Endothelial cell of umbilical vein (primary cell): ENCODE data around the gene ZBTB40. TPM values are rescaled to one million over a fixed set of nuclear protein-coding genes. Genes with fewer than 3 reads are reported as not detected.

Experiments used
- BruUV-seq: library from RNA; stranded (reverse); fragments of 400-500 nt; replicated peaks from 2 replicates; lab custom pipeline; 2021; lab: Mats Ljungman, UMichigan
- CTCF ChIA-PET: fragments of 300-600, 350-600 bp; sonication (Branson Sonifier 250); formaldehyde crosslinking; loops from one replicate; lab custom pipeline; 2021; ENCODE audit warnings: antibody characterized with exemption, inconsistent platforms; lab: Charles Lee
- POLR2A ChIA-PET: fragments of 300-600, 350-600 bp; sonication (Branson Sonifier 250); formaldehyde crosslinking; loops from one replicate; lab custom pipeline; 2021; ENCODE audit warnings: antibody characterized with exemption, inconsistent platforms; lab: Charles Lee
- DNase-seq: peaks from one replicate; pipeline ENCODE4 v3.0.0-alpha.2; 2011; ENCODE audit warnings: low read depth, low spot score
- FAIRE-seq: peaks from 2 replicates; lab custom pipeline; 2011; peaks lifted over from hg19 to GRCh38; lab: Jason Lieb, UNC
- H2AFZ ChIP-seq: 2 replicates; pipeline ENCODE4 v1.6.0; 2012; ENCODE audit warnings: low read depth, low read length, control low read depth, inconsistent platforms
- H3K27ac ChIP-seq: 2 replicates; pipeline ENCODE4 v1.5.1; 2011; ENCODE audit warnings: low read depth, mild to moderate bottlenecking, control low read depth, low read length, moderate library complexity; ENCODE audit not compliant: insufficient read depth
- H3K27me3 ChIP-seq, 2 experiments: 2 replicates each; pipeline versions ENCODE4 v1.6.0 to v1.6.1; 2011; ENCODE audit warnings: low read length in 2 of 2, mixed read lengths in 1 of 2; ENCODE audit not compliant: control insufficient read depth in 2 of 2, insufficient read depth in 2 of 2
- H3K36me3 ChIP-seq, 2 experiments: 2 replicates in 1 of 2; 3 replicates in 1 of 2; pipeline ENCODE4 v1.5.1; 2011; ENCODE audit warnings: low read length in 2 of 2, mild to moderate bottlenecking in 1 of 2, moderate library complexity in 1 of 2; ENCODE audit not compliant: control insufficient read depth in 2 of 2, insufficient read depth in 2 of 2; ENCODE audit errors: extremely low read depth in 1 of 2
- H3K4me1 ChIP-seq: 3 replicates; pipeline ENCODE4 v1.5.1; 2011; ENCODE audit warnings: mild to moderate bottlenecking, low read length; ENCODE audit not compliant: control insufficient read depth, insufficient read depth; ENCODE audit errors: extremely low read depth
- H3K4me2 ChIP-seq: 2 replicates; pipeline ENCODE4 v1.6.1; 2011; ENCODE audit warnings: low read length, control low read depth, mixed read lengths; ENCODE audit not compliant: insufficient read depth
- H3K4me3 ChIP-seq, 3 experiments: fragments of 200-600 bp in 1 of 3; sonication (generic), shearing (Covaris generic) in 1 of 3; replicated peaks in 1 of 3; 2 replicates each; pipeline ENCODE4 v1.5.1; 2011 to 2016; ENCODE audit warnings: control low read depth in 3 of 3, low read length in 3 of 3, mild to moderate bottlenecking in 2 of 3, inconsistent platforms in 1 of 3, low read depth in 1 of 3, moderate library complexity in 1 of 3; ENCODE audit not compliant: insufficient read depth in 1 of 3
- H3K79me2 ChIP-seq: 2 replicates; pipeline ENCODE4 v1.6.0; 2012; ENCODE audit warnings: low read length, inconsistent platforms; ENCODE audit not compliant: control insufficient read depth, insufficient read depth
- H3K9ac ChIP-seq: replicated peaks from 2 replicates; pipeline ENCODE3; 2011; ENCODE audit warnings: low read length, control low read depth; ENCODE audit not compliant: insufficient read depth; ENCODE audit errors: extremely low read depth
- H3K9me1 ChIP-seq: replicated peaks from 3 replicates; pipeline ENCODE4 v1.6.0; 2011; ENCODE audit warnings: mild to moderate bottlenecking, low read length; ENCODE audit not compliant: control insufficient read depth, insufficient read depth; ENCODE audit errors: extremely low read depth
- H3K9me3 ChIP-seq: replicated peaks from 2 replicates; pipeline ENCODE4 v1.5.1; 2012; ENCODE audit warnings: low read length, inconsistent platforms; ENCODE audit not compliant: control insufficient read depth, insufficient read depth
- H4K20me1 ChIP-seq: replicated peaks from 2 replicates; pipeline ENCODE3; 2011; ENCODE audit warnings: mild to moderate bottlenecking, low read length; ENCODE audit not compliant: control insufficient read depth, insufficient read depth; ENCODE audit errors: extremely low read depth
- CTCF ChIP-seq, 2 donors: IDR thresholded peaks; 1 replicate in 1 of 2; 2 replicates in 1 of 2; pipeline ENCODE4 v1.5.1; 2011; ENCODE audit warnings: low read length in 2 of 2, mild to moderate bottlenecking in 2 of 2, moderate library complexity in 2 of 2, control low read depth in 1 of 2, inconsistent platforms in 1 of 2, low read depth in 1 of 2; ENCODE audit not compliant: insufficient read depth in 1 of 2; ENCODE audit errors: extremely low read depth in 1 of 2
- EZH2 ChIP-seq: IDR thresholded peaks from 2 replicates; pipeline ENCODE4 v1.6.1; 2012; ENCODE audit warnings: borderline replicate concordance, low read depth, mild to moderate bottlenecking, moderate library complexity, low read length, inconsistent platforms; ENCODE audit not compliant: severe bottlenecking
- FOS ChIP-seq: IDR thresholded peaks from 2 replicates; pipeline ENCODE4 v1.6.1; 2011; ENCODE audit warnings: mild to moderate bottlenecking, low read length, moderate library complexity, borderline replicate concordance; ENCODE audit not compliant: insufficient read depth
- GATA2 ChIP-seq: IDR thresholded peaks from 2 replicates; pipeline ENCODE4 v1.7.0; 2011; ENCODE audit warnings: low read depth, mild to moderate bottlenecking, moderate library complexity, mixed read lengths, low read length; ENCODE audit not compliant: insufficient read length, insufficient read depth
- JUN ChIP-seq: IDR thresholded peaks from 2 replicates; pipeline ENCODE4 v1.6.1; 2011; ENCODE audit warnings: borderline replicate concordance, low read depth; ENCODE audit not compliant: insufficient read length, insufficient read depth
- MAX ChIP-seq: IDR thresholded peaks from 2 replicates; pipeline ENCODE4 v1.6.1; 2011; ENCODE audit not compliant: insufficient read depth, insufficient read length
- MYC ChIP-seq: IDR thresholded peaks from one replicate; pipeline ENCODE4 v1.6.1; 2011; ENCODE audit warnings: mild to moderate bottlenecking, low read depth, low read length
- POLR2A ChIP-seq: IDR thresholded peaks from 2 replicates; pipeline ENCODE4 v1.6.1; 2012; ENCODE audit warnings: low read depth, mild to moderate bottlenecking, control low read depth, low read length
- POLR2AphosphoS5 ChIP-seq: IDR thresholded peaks from 2 replicates; pipeline ENCODE4 v1.6.1; 2012; ENCODE audit warnings: low read depth, mild to moderate bottlenecking, control low read depth, low read length, moderate library complexity; ENCODE audit not compliant: insufficient read depth
- dilution Hi-C: fragments of 300-500 bp; cut with MboI; formaldehyde crosslinking; loops from one replicate; pipeline ENCODE4 v1.15.0; 2019; ENCODE audit warnings: low sequenced_read_pairs; ENCODE audit not compliant: extremely low pct_ligation_motif_present
- intact Hi-C: fragments of 100-400 bp; cut with micrococcal nuclease; formaldehyde crosslinking; loops from one replicate; pipeline ENCODE4 v1.10.0; 2022
- polyA plus RNA-seq, 4 experiments: library from polyadenylated mRNA; depleted of rRNA in 3 of 4; stranded (reverse) in 3 of 4; unstranded in 1 of 4; fragments of >200 nt; gene quantifications; 2 replicates each; pipeline versions ENCODE4 v1.2.1 to v1.2.3, GENCODE V29; 2011 to 2012; ENCODE audit warnings: missing spikeins in 1 of 4
- total RNA-seq: library from RNA; stranded (reverse); gene quantifications from 2 replicates; pipeline ENCODE4 v1.2.3, GENCODE V29; 2021

Gene ZBTB40
- total and polyA plus RNA-seq, 2 donors (not counting 3 experiments of a cell fraction or from before 2014, with no cell fraction given), result 12.3 to 21.3 TPM

GRCh38 chr1:22461100-22461499 is 9.4 kb downstream of the ZBTB40 start:
- Histone ChIP-seq H3K27ac (no peak overlapping the region), H3K4me2 (no peak overlapping the region), H3K9me1 (no peaks in the 10 kb centered on the region), H2AFZ (no peak overlapping the region), H3K27me3 (no peaks in the 10 kb centered on the region), H4K20me1 (peaks cover 8% of the 10 kb centered on the region), H3K4me3 (no peak overlapping the region), H3K9ac (no peak overlapping the region), H3K79me2 (peaks cover 24% of the 10 kb centered on the region), H3K4me1 (no peaks in the 10 kb centered on the region), H3K36me3 (no peaks in the 10 kb centered on the region), H3K9me3 (no peaks in the 10 kb centered on the region)
- FAIRE-seq, result no peak
- intact Hi-C loops, result no loop called here
- POLR2A ChIA-PET, result interaction anchor here (0.6 kb wide), 1 partner anchor 9 kb away, joined by 3 read pairs; no protein-coding TSS in a partner anchor
- BruUV-seq, result no TSS peak
- TF ChIP-seq FOS (no peak), MAX (no peak), GATA2 (no peak), EZH2 (no peak), POLR2AphosphoS5 (no peak)
- dilution Hi-C loops, result no loop called here
- DNase-seq, result no peak
- CTCF ChIA-PET, result interaction anchor here (0.7 to 1.7 kb wide), 5 partner anchors 9 to 25 kb away, joined by 3 to 5 read pairs (median 3); no protein-coding TSS in a partner anchor

- no TSS peak for BruUV-seq
- no peak for TF ChIP-seq EZH2
- TF ChIP-seq CTCF (IDR thresholded peaks at IDR 0.05; ENCODE audit: extremely low read depth in 1 of 2, insufficient read depth in 1 of 2, low read depth in 1 of 2, low read length in 2 of 2), result no peak
- TF ChIP-seq GATA2, result no peak
- TF ChIP-seq POLR2A, result no peak
- no peak for TF ChIP-seq JUN
- no peak for TF ChIP-seq POLR2AphosphoS5
- TF ChIP-seq MYC, result no peak
- no peak for TF ChIP-seq FOS
- TF ChIP-seq MAX, result no peak
- FAIRE-seq (no peak), DNase-seq (no peak)
- intact Hi-C loops, result no loop called here
- ChIA-PET POLR2A (interaction anchor here (0.6 kb wide), 1 partner anchor 10 kb away, joined by 3 read pairs; no protein-coding TSS in a partner anchor), CTCF (interaction anchor here (0.7 to 1.3 kb wide), 4 partner anchors 10 to 25 kb away, joined by 3 read pairs; no protein-coding TSS in a partner anchor)
- dilution Hi-C loops, result no loop called here
- Histone ChIP-seq H3K9me1 (no peaks in the 10 kb centered on the region), H3K4me1 (no peaks in the 10 kb centered on the region), H3K9me3 (no peaks in the 10 kb centered on the region), H3K9ac (no peak overlapping the region), H3K36me3 (no peaks in the 10 kb centered on the region), H3K4me2 (no peak overlapping the region), H3K27ac (no peak overlapping the region), H3K79me2 (peaks cover 24% of the 10 kb centered on the region), H2AFZ (no peak overlapping the region), H3K27me3 (no peaks in the 10 kb centered on the region), H4K20me1 (peaks cover 14% of the 10 kb centered on the region), H3K4me3 (no peak overlapping the region)
Measured at GRCh38 chr1:22461678-22462527, 10.3 kb downstream of the ZBTB40 start.
